H1 (cell line): ENCODE measurements around the gene TMEM229B. TPM values are rescaled to one million over a fixed set of nuclear protein-coding genes. Genes with fewer than 3 reads are reported as not detected.

Experiments used
- CTCF ChIA-PET: fragments of 300-600 bp; sonication (Branson Sonifier 250); formaldehyde crosslinking; loops from one replicate; lab custom pipeline; 2021; ENCODE audit not compliant: partially characterized antibody; lab: Charles Lee
- POLR2A ChIA-PET: fragments of 300-600 bp; sonication (Branson Sonifier 250); formaldehyde crosslinking; loops from one replicate; lab custom pipeline; 2021; ENCODE audit warnings: inconsistent platforms; ENCODE audit not compliant: partially characterized antibody; lab: Charles Lee
- DNase-seq, 2 experiments: peaks; one replicate each; pipeline versions ENCODE4 v3.0.0 to v3.0.0-alpha.2; 2010 to 2022; ENCODE audit warnings: low spot score in 2 of 2, low read depth in 1 of 2, mixed read lengths in 1 of 2
- FAIRE-seq: peaks from 2 replicates; lab custom pipeline; 2011; peaks lifted over from hg19 to GRCh38; lab: Jason Lieb, UNC
- H2AFZ ChIP-seq: 2 replicates; pipeline ENCODE4 v1.8.1; 2012; ENCODE audit warnings: low read length, inconsistent platforms
- H2AK5ac ChIP-seq: 2 replicates; pipeline ENCODE4 v1.6.1; 2013; ENCODE audit warnings: low read depth, low read length
- H2BK120ac ChIP-seq: replicated peaks from 2 replicates; pipeline ENCODE3; 2013; ENCODE audit warnings: low read depth, low read length, inconsistent platforms
- H2BK12ac ChIP-seq: 2 replicates; pipeline ENCODE4 v1.6.1; 2013; ENCODE audit warnings: low read depth, low read length
- H2BK15ac ChIP-seq: 2 replicates; pipeline ENCODE4 v1.6.1; 2013; ENCODE audit warnings: low read length
- H2BK20ac ChIP-seq: 2 replicates; pipeline ENCODE4 v1.6.1; 2013; ENCODE audit warnings: low read length
- H2BK5ac ChIP-seq: 2 replicates; pipeline ENCODE4 v1.6.1; 2013; ENCODE audit warnings: low read depth, low read length
- H3K14ac ChIP-seq: 2 replicates; pipeline ENCODE4 v1.6.1; 2013; ENCODE audit warnings: inconsistent platforms; ENCODE audit not compliant: insufficient read length
- H3K18ac ChIP-seq: 2 replicates; pipeline ENCODE4 v1.6.1; 2013; ENCODE audit warnings: low read length; ENCODE audit errors: extremely low read depth
- H3K23ac ChIP-seq: 2 replicates; pipeline ENCODE4 v1.6.1; 2013; ENCODE audit warnings: inconsistent platforms; ENCODE audit not compliant: insufficient read length
- H3K23me2 ChIP-seq: 2 replicates; pipeline ENCODE4 v1.6.1; 2013; ENCODE audit warnings: low read depth, low read length
- H3K27ac ChIP-seq: 2 replicates; pipeline ENCODE4 v1.6.1; 2011; ENCODE audit warnings: low read depth, low read length, inconsistent platforms
- H3K27me3 ChIP-seq, 4 experiments: replicated peaks in 1 of 4; 1 replicate in 1 of 4; 2 replicates in 3 of 4; pipeline versions ENCODE4 v1.6.1 to v1.8.1; 2011 to 2013; ENCODE audit warnings: low read length in 3 of 4, mild to moderate bottlenecking in 3 of 4, inconsistent platforms in 2 of 4, mixed read lengths in 2 of 4, moderate library complexity in 1 of 4; ENCODE audit not compliant: control insufficient read depth in 3 of 4, insufficient read depth in 3 of 4; ENCODE audit errors: extremely low read depth in 1 of 4
- H3K36me3 ChIP-seq, 4 experiments: 2 replicates each; pipeline versions ENCODE4 v1.6.1 to v1.8.1; 2011 to 2013; ENCODE audit warnings: mild to moderate bottlenecking in 4 of 4, low read length in 3 of 4, moderate library complexity in 2 of 4, control low read depth in 1 of 4, inconsistent platforms in 1 of 4; ENCODE audit not compliant: insufficient read depth in 4 of 4, control insufficient read depth in 2 of 4
- H3K4ac ChIP-seq: replicated peaks from 2 replicates; pipeline ENCODE3; 2013; ENCODE audit warnings: low read length, low read depth, mixed read lengths, inconsistent platforms; ENCODE audit not compliant: insufficient read length
- H3K4me1 ChIP-seq, 4 experiments: replicated peaks in 1 of 4; 1 replicate in 1 of 4; 2 replicates in 3 of 4; pipeline versions ENCODE4 v1.6.1 to v1.8.1; 2011 to 2013; ENCODE audit warnings: low read length in 3 of 4, inconsistent platforms in 2 of 4, mixed read lengths in 1 of 4; ENCODE audit not compliant: insufficient read depth in 4 of 4, control insufficient read depth in 3 of 4
- H3K4me2 ChIP-seq, 2 experiments: 2 replicates each; pipeline versions ENCODE4 v1.6.1 to v1.8.1; 2011 to 2013; ENCODE audit warnings: low read depth in 2 of 2, low read length in 2 of 2, control low read depth in 1 of 2, inconsistent platforms in 1 of 2, mild to moderate bottlenecking in 1 of 2; ENCODE audit not compliant: insufficient read depth in 1 of 2
- H3K4me3 ChIP-seq, 4 experiments: fragments of 200-600, 300-600 bp in 1 of 4; sonication (generic), shearing (Covaris generic), sonication (Bioruptor Twin) in 1 of 4; 2 replicates each; pipeline versions ENCODE4 v1.5.1 to v1.8.1; 2011 to 2016; ENCODE audit warnings: low read length in 4 of 4, low read depth in 3 of 4, control low read depth in 2 of 4, inconsistent platforms in 2 of 4, mild to moderate bottlenecking in 2 of 4, mixed read lengths in 1 of 4, moderate library complexity in 1 of 4; ENCODE audit not compliant: insufficient read depth in 2 of 4; ENCODE audit errors: extremely low read depth in 1 of 4
- H3K56ac ChIP-seq: replicated peaks from 2 replicates; pipeline ENCODE3; 2013; ENCODE audit warnings: low read depth, mild to moderate bottlenecking, mixed read lengths, low read length, inconsistent platforms; ENCODE audit not compliant: insufficient read length
- H3K79me1 ChIP-seq: 2 replicates; pipeline ENCODE4 v1.6.1; 2013; ENCODE audit warnings: low read depth, low read length, control low read depth
- H3K79me2 ChIP-seq, 2 experiments: 2 replicates each; pipeline versions ENCODE4 v1.6.1 to v1.8.1; 2012 to 2013; ENCODE audit warnings: low read length in 2 of 2, mild to moderate bottlenecking in 2 of 2, inconsistent platforms in 1 of 2; ENCODE audit not compliant: insufficient read depth in 2 of 2, control insufficient read depth in 1 of 2
- H3K9ac ChIP-seq, 4 experiments: replicated peaks in 1 of 4; 1 replicate in 1 of 4; 2 replicates in 3 of 4; pipeline versions ENCODE4 v1.6.1 to v1.8.1; 2011 to 2013; ENCODE audit warnings: low read depth in 3 of 4, low read length in 3 of 4, control low read depth in 2 of 4, mild to moderate bottlenecking in 2 of 4, moderate library complexity in 2 of 4, inconsistent platforms in 1 of 4; ENCODE audit errors: extremely low read depth in 1 of 4
- H3K9me3 ChIP-seq, 2 experiments: 2 replicates each; pipeline versions ENCODE4 v1.6.1 to v1.8.1; 2012 to 2013; ENCODE audit warnings: mild to moderate bottlenecking in 2 of 2, moderate library complexity in 2 of 2, control low read depth in 1 of 2, inconsistent platforms in 1 of 2, low read depth in 1 of 2, low read length in 1 of 2, mixed read lengths in 1 of 2; ENCODE audit not compliant: insufficient read depth in 2 of 2
- H4K20me1 ChIP-seq, 2 experiments: replicated peaks in 1 of 2; 2 replicates each; pipeline versions ENCODE3 to v1.8.1; 2011 to 2013; ENCODE audit warnings: inconsistent platforms in 2 of 2, low read length in 2 of 2, mild to moderate bottlenecking in 1 of 2; ENCODE audit not compliant: insufficient read depth in 2 of 2, control insufficient read depth in 1 of 2
- H4K5ac ChIP-seq: 2 replicates; pipeline ENCODE4 v1.6.1; 2013; ENCODE audit warnings: low read length, low read depth, mixed read lengths, inconsistent platforms; ENCODE audit not compliant: insufficient read length
- H4K8ac ChIP-seq: 2 replicates; pipeline ENCODE4 v1.8.0; 2013; ENCODE audit warnings: mild to moderate bottlenecking, moderate library complexity, low read length, inconsistent platforms; ENCODE audit not compliant: insufficient read depth; ENCODE audit errors: extremely low read depth
- H4K91ac ChIP-seq: replicated peaks from 2 replicates; pipeline ENCODE3; 2013; ENCODE audit warnings: low read length, mixed read lengths, inconsistent platforms; ENCODE audit not compliant: insufficient read length
- CBX5 ChIP-seq: fragments of 300-800, 300-1000 bp; sonication (generic); IDR thresholded peaks from 2 replicates; pipeline ENCODE4 v1.7.1; 2016; ENCODE audit warnings: antibody characterized with exemption, low read length, low read depth
- CREB1 ChIP-seq: IDR thresholded peaks from 2 replicates; pipeline ENCODE4 v1.6.1; 2012; ENCODE audit warnings: inconsistent platforms
- MAFK ChIP-seq: IDR thresholded peaks from 2 replicates; pipeline ENCODE4 v1.6.1; 2012; ENCODE audit warnings: low read depth, mild to moderate bottlenecking, improper control_type of control experiment, low read length
- POU5F1 ChIP-seq: IDR thresholded peaks from 2 replicates; pipeline ENCODE4 v1.6.1; 2011; ENCODE audit warnings: low read depth, mild to moderate bottlenecking, low read length, moderate library complexity
- RAD21 ChIP-seq, 2 experiments: IDR thresholded peaks in 1 of 2; conservative IDR thresholded peaks in 1 of 2; 2 replicates each; pipeline ENCODE4 v1.6.1; 2011; ENCODE audit warnings: low read depth in 2 of 2, low read length in 2 of 2, improper control_type of control experiment in 1 of 2, inconsistent platforms in 1 of 2, mild to moderate bottlenecking in 1 of 2, moderate library complexity in 1 of 2
- SAP30 ChIP-seq: fragments of 300-600 bp; sonication (generic); IDR thresholded peaks from 2 replicates; pipeline ENCODE4 v1.7.1; 2012; ENCODE audit warnings: low read length, moderate library complexity, mild to moderate bottlenecking, inconsistent platforms; ENCODE audit not compliant: insufficient read depth, insufficient replicate concordance
- SP1 ChIP-seq: IDR thresholded peaks from 2 replicates; pipeline ENCODE4 v1.6.1; 2011; ENCODE audit warnings: low read depth, low read length
- YY1 ChIP-seq: IDR thresholded peaks from 2 replicates; pipeline ENCODE4 v1.6.1; 2011; ENCODE audit warnings: low read depth, mild to moderate bottlenecking, low read length
- WGBS, 2 experiments: shearing (Covaris generic) in 1 of 2; methylation state at CpG; one replicate each; pipeline versions ENCODE4 v1.1.6 to v1.1.7; 2013 to 2015; ENCODE audit warnings: low lambda C conversion rate in 2 of 2, mixed read lengths in 2 of 2, inconsistent platforms in 1 of 2, low coverage in 1 of 2, missing lambda C conversion rate in 1 of 2; ENCODE audit not compliant: insufficient replicate concordance in 2 of 2, insufficient coverage in 1 of 2, insufficient read length in 1 of 2; ENCODE audit errors: extremely low coverage in 1 of 2, missing lambda C conversion rate in 1 of 2; 5-methylcytosine and 5-hydroxymethylcytosine counted together
- polyA plus RNA-seq, 7 experiments: library from polyadenylated mRNA; depleted of rRNA in 3 of 7; stranded (reverse) in 5 of 7; unstranded in 2 of 7; fragments of >200 nt in 5 of 7; fragments of 200-250 nt in 2 of 7; gene quantifications; 1 replicate in 5 of 7; 2 replicates in 1 of 7; 4 replicates in 1 of 7; pipeline versions ENCODE4 v1.2.1 to v1.2.3, GENCODE V29; 2011 to 2013; ENCODE audit warnings: missing spikeins in 2 of 7, mixed read lengths in 2 of 7
- total RNA-seq: library from RNA; stranded (reverse); fragmentation: NEBNext Ultra II Directional; extraction: Animal tissue kit (Norgen Biotek cat#: 25700); gene quantifications from 2 replicates; pipeline ENCODE4 v1.2.1, GENCODE V29; 2021
- TF ChIP-seq, protein P1 (sequence below): IDR thresholded peaks from 2 replicates; pipeline ENCODE4 v1.6.1; 2012; ENCODE audit warnings: inconsistent platforms
- TF ChIP-seq, protein P2 (sequence below): IDR thresholded peaks from 2 replicates; pipeline ENCODE4 v1.6.1; 2011; ENCODE audit warnings: low read length, improper control_type of control experiment
- TF ChIP-seq, protein P3 (sequence below): IDR thresholded peaks from 2 replicates; pipeline ENCODE4 v1.6.1; 2012; ENCODE audit warnings: inconsistent platforms

Gene TMEM229B
- total and polyA plus RNA-seq, 2 of the 8 experiments (the other 6 are each of a cell fraction or from before 2014, with no cell fraction given), result 0.73 to 0.85 TPM

DNA sequence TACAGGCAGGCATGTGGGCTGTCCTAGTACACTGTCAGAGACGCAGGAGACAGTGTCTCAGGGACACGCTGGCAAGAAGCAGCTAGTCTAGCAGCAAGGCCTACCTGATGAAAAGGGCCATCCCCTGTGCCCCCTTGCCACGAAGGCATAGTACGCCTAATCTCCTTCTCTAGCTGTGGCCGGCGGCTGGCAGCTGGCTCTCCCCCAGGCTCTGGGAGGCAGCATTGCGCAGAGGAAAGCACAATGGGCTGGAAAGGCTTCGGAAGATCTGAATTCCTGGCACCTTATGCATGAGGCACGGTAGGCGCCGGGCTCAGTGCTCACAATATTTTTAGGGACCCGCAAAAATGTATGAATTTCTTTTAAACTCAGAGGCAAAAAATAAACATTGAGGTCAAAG lies 28.6 kb upstream of the TMEM229B start:
- WGBS, 2 experiments, result 42% methylated on average over 12 of the region's 12 CpGs; no CpG with 5 or more reads in 1 of the 2 experiments
- DNase-seq (peak in 1 of 2 experiments; percentile 53), FAIRE-seq (no peak)
- Histone ChIP-seq H3K27me3 (peaks cover 7 to 46% (median 32%) of the 10 kb centered on the region in 4 experiments), H3K18ac (no peak overlapping the region), H3K79me1 (no peaks in the 10 kb centered on the region), H3K14ac (no peak overlapping the region), H4K5ac (no peak overlapping the region), H3K4me1 (peaks cover 2 to 8% (median 3%) of the 10 kb centered on the region in 4 experiments; a peak in 4 of 7 replicates), H2BK5ac (no peak overlapping the region), H3K27ac (no peak overlapping the region), H4K91ac (no peak overlapping the region), H2BK20ac (no peak overlapping the region), H3K9me3 (no peaks in the 10 kb centered on the region), H4K20me1 (peaks cover 0 to 2% of the 10 kb centered on the region in 2 experiments), H3K79me2 (no peaks in the 10 kb centered on the region), H3K36me3 (no peaks in the 10 kb centered on the region), H3K9ac (no peak overlapping the region), H2AFZ (no peak overlapping the region), H3K4me2 (no peak overlapping the region; a peak in 1 of 4 replicates), H3K4ac (peak overlapping the region; percentile 73), H2AK5ac (no peak overlapping the region), H3K23ac (no peak overlapping the region), H3K4me3 (no peak overlapping the region), H4K8ac (peak overlapping the region; percentile 80; the same call in 1 of the 2 replicates), H2BK15ac (no peak overlapping the region), H2BK120ac (no peak overlapping the region), H3K56ac (no peak overlapping the region), H2BK12ac (no peak overlapping the region), H3K23me2 (peaks cover 4% of the 10 kb centered on the region; the same call in 1 of the 2 replicates)
- POLR2A ChIA-PET, result interaction anchor here (6.2 kb wide), 1 partner anchor 15 kb away, joined by 29 read pairs; the partner anchor contains the start of gene PLEKHH1
- CTCF ChIA-PET, result interaction anchor here (0.8 to 43.6 kb wide), 13 partner anchors 9 to 103 kb away, joined by 3 to 924 read pairs (median 3); partner anchors contain the start of gene PIGH
- TF ChIP-seq CBX5 (no peak), RAD21 (IDR thresholded peaks at IDR 0.05 in 1 of 2, conservative IDR thresholded peaks at IDR 0.05 in 1 of 2; ENCODE audit: low read depth in 2 of 2, low read length in 2 of 2) (peak; percentile 66 to 74), CREB1 (no peak), SP1 (no peak), YY1 (no peak), POU5F1 (no peak), MAFK (no peak), SAP30 (no peak)
- TF ChIP-seq, protein P1, sequence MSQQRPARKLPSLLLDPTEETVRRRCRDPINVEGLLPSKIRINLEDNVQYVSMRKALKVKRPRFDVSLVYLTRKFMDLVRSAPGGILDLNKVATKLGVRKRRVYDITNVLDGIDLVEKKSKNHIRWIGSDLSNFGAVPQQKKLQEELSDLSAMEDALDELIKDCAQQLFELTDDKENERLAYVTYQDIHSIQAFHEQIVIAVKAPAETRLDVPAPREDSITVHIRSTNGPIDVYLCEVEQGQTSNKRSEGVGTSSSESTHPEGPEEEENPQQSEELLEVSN, result no peak
- TF ChIP-seq, protein P2, sequence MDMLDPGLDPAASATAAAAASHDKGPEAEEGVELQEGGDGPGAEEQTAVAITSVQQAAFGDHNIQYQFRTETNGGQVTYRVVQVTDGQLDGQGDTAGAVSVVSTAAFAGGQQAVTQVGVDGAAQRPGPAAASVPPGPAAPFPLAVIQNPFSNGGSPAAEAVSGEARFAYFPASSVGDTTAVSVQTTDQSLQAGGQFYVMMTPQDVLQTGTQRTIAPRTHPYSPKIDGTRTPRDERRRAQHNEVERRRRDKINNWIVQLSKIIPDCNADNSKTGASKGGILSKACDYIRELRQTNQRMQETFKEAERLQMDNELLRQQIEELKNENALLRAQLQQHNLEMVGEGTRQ, result no peak
- TF ChIP-seq, protein P3, sequence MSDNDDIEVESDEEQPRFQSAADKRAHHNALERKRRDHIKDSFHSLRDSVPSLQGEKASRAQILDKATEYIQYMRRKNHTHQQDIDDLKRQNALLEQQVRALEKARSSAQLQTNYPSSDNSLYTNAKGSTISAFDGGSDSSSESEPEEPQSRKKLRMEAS, result 0 out of 2 replicates have a peak, but pooled peaks have one; percentile 9
